Vagina (tissue), 2 donors: ENCODE results near the gene SERPINE2. TPM values are rescaled to one million over a fixed set of nuclear protein-coding genes. Genes with fewer than 3 reads are reported as not detected.

Experiments used
- DNase-seq, 2 donors: peaks; one replicate each; pipeline ENCODE4 v3.0.0-alpha.2; 2017; ENCODE audit errors: extremely low spot score in 2 of 2
- H3K27ac ChIP-seq: fragments of 200-600 bp; sonication (generic); one replicate; pipeline ENCODE4 v1.5.1; 2019
- H3K27me3 ChIP-seq: fragments of 200-600 bp; sonication (generic); one replicate; pipeline ENCODE4 v1.5.1; 2019
- H3K36me3 ChIP-seq, 2 donors: fragments of 200-600 bp; sonication (generic); one replicate each; pipeline ENCODE4 v1.5.1; 2017 to 2019
- H3K4me1 ChIP-seq: fragments of 200-600 bp; sonication (generic); one replicate; pipeline ENCODE4 v1.5.1; 2019
- H3K4me3 ChIP-seq, 2 donors: fragments of 200-600 bp; sonication (generic); 1 replicate in 1 of 2; 2 replicates in 1 of 2; pipeline ENCODE4 v1.5.1; 2016 to 2019
- H3K9me3 ChIP-seq: fragments of 200-600 bp; sonication (generic); one replicate; pipeline ENCODE4 v1.5.1; 2019
- POLR2A ChIP-seq, 2 donors: fragments of 450-650 bp; IDR thresholded peaks; one replicate each; pipeline ENCODE4 v1.6.1; 2017; ENCODE audit warnings: antibody characterized with exemption in 2 of 2, mild to moderate bottlenecking in 2 of 2, moderate library complexity in 2 of 2
- POLR2AphosphoS5 ChIP-seq, 2 donors: sonication (generic); formaldehyde crosslinking; IDR thresholded peaks; one replicate each; pipeline ENCODE4 v1.9.0; 2017; ENCODE audit warnings: antibody characterized with exemption in 2 of 2, mild to moderate bottlenecking in 2 of 2, low read depth in 1 of 2; ENCODE audit not compliant: insufficient read depth in 1 of 2
- intact Hi-C: fragments of 100-400 bp; cut with DNase I; formaldehyde crosslinking; loops from one replicate; pipeline ENCODE4 v1.15.1; 2023
- total RNA-seq: library from RNA; depleted of rRNA; stranded (reverse); fragments of >200 nt; gene quantifications from one replicate; pipeline ENCODE4 v1.2.3, GENCODE V29; 2016
- TF ChIP-seq, protein P1 (sequence below), 3 experiments: fragments of 450-650 bp in 2 of 3; fragments of 200-600 bp in 1 of 3; sonication (generic) in 1 of 3; IDR thresholded peaks; one replicate each; pipeline ENCODE4 v1.5.1; 2017 to 2019; ENCODE audit warnings: antibody characterized with exemption in 3 of 3, mild to moderate bottlenecking in 2 of 3, moderate library complexity in 2 of 3

SERPINE2 gene
- total RNA-seq, 1 donor from 2014 or later = 52.3 TPM

DNA sequence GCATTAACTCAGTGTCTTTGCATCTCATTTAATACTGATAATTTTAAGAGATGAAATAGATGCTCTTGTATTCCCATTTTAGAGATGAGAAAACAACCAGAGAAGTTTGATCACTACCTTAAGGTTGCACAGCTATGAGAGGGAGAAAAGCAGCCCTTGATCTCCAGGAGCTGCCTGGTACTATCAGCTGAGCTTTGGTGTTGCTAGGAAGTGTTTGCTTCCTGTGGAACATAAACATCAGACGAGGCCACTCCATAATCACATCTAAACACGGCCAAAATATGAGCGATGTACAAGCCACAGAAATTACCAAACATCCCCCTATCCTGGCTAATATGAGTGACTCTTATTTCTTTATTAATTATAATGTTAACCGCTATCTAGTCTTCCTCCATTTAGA, 93.3 kb downstream of the SERPINE2 start:
- no peaks in the 10 kb centered on the region for H3K36me3 ChIP-seq
- DNase-seq = no peak
- intact Hi-C loops = no loop called here
- H3K27me3 ChIP-seq = no peaks in the 10 kb centered on the region
- TF ChIP-seq, protein P1, sequence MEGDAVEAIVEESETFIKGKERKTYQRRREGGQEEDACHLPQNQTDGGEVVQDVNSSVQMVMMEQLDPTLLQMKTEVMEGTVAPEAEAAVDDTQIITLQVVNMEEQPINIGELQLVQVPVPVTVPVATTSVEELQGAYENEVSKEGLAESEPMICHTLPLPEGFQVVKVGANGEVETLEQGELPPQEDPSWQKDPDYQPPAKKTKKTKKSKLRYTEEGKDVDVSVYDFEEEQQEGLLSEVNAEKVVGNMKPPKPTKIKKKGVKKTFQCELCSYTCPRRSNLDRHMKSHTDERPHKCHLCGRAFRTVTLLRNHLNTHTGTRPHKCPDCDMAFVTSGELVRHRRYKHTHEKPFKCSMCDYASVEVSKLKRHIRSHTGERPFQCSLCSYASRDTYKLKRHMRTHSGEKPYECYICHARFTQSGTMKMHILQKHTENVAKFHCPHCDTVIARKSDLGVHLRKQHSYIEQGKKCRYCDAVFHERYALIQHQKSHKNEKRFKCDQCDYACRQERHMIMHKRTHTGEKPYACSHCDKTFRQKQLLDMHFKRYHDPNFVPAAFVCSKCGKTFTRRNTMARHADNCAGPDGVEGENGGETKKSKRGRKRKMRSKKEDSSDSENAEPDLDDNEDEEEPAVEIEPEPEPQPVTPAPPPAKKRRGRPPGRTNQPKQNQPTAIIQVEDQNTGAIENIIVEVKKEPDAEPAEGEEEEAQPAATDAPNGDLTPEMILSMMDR (IDR thresholded peaks at IDR 0.05) = no peak
- TF ChIP-seq POLR2AphosphoS5 (IDR thresholded peaks at IDR 0.05; ENCODE audit: insufficient read depth in 1 of 2, low read depth in 1 of 2) = no peak
- TF ChIP-seq POLR2A (IDR thresholded peaks at IDR 0.05) = no peak
- no peaks in the 10 kb centered on the region for H3K9me3 ChIP-seq
- peak overlapping the region; percentile 95 to 98 for H3K4me3 ChIP-seq
- H3K27ac ChIP-seq = no peak overlapping the region
- H3K4me1 ChIP-seq = peaks cover 34% of the 10 kb centered on the region

DNA sequence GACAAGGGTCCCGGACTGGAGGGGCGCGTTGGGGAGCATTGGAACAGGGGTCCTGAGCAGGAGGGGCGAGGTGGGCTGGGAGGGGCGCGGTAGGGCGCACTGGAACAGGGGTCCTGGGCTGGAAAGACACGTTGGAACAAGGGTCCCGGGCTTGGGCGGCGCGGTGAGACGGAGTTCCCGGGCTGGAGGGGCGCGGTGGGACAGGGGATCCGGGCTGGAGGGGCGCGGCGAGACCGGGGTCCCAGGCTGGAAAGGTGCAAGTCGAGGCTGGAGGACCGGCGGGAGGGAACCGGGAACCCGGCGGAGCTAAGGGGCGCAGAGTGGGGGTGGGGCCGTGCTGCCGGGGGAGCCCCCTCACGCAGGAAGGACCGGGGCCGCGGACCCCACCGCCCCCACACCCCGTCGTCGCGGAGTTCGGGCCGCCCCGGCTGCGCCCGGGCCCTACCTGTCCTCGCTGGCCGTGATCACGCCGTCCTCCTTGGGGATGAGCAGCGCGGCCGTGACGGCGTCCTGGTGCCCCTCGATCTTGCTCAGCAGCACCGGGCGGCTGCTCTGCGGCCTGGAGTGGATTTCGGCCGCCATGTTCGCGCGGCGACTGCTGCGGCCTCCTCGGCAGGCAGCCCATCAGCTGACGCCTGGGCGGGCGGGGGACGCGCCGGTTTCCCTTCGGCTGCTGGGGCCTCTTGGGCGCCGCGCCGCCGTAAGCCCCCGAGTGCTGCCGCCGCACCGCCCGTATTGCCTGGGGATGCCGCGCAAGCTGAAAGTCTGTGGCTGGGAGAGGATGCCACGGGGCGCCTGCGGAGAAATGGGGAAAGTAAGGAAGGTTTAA, 94.2 kb downstream of the SERPINE2 start, which contains the start of gene WDFY1:
Gene WDFY1, minus strand, starts transcription at position 633 of the 829 bp plus-strand sequence. Its CDS starts 51 bp downstream, at position 582.
- TF ChIP-seq, protein P1 (IDR thresholded peaks at IDR 0.05) = no peak
- TF ChIP-seq POLR2A (IDR thresholded peaks at IDR 0.05) (peak in 1 of 2 donors; percentile 78), POLR2AphosphoS5 (IDR thresholded peaks at IDR 0.05; ENCODE audit: insufficient read depth in 1 of 2, low read depth in 1 of 2) (peak in 1 of 2 donors; percentile 81)
- Histone ChIP-seq H3K4me1 (peaks cover 41% of the 10 kb centered on the region), H3K27ac (peak within 1 kb of the TSS; percentile 96), H3K9me3 (no peaks in the 10 kb centered on the region), H3K27me3 (no peaks in the 10 kb centered on the region), H3K36me3 (no peaks in the 10 kb centered on the region), H3K4me3 (peak within 1 kb of the TSS; percentile 95 to 98)
- intact Hi-C loops = no loop called here
- no peak for DNase-seq

DNA sequence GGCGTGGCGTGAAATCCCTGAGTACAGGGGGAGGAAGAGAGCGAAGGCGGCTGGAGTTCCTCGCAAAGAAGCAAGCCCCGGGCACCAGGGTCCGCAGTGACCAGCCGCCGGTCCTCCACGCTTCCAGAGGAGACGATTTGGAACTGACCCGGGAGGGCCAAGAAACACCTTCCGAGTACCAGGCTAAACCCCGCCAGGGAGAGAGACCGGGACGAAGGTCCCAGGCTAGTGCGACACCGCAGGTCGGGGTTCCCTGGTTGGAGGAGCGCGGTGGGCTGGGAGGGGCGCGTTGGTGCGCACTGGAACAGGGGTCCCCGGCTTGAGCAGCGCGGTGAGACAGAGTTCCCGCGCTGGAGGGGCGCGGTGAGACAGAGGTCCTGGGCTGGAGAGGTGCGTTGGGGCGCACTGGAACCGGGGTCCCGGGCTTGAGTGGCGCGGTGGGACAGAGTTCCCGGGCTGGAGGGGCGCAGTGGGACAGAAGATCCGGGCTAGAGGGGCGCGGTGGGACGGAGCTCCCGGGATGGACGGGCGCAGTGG, 94.9 kb downstream of the SERPINE2 start:
- Histone ChIP-seq H3K4me1 (peaks cover 48% of the 10 kb centered on the region), H3K4me3 (peak overlapping the region; percentile 95 to 98), H3K9me3 (no peaks in the 10 kb centered on the region), H3K27me3 (no peaks in the 10 kb centered on the region), H3K27ac (peak overlapping the region; percentile 96), H3K36me3 (no peaks in the 10 kb centered on the region)
- DNase-seq = no peak
- TF ChIP-seq POLR2A (IDR thresholded peaks at IDR 0.05) (no peak), POLR2AphosphoS5 (IDR thresholded peaks at IDR 0.05; ENCODE audit: insufficient read depth in 1 of 2, low read depth in 1 of 2) (peak in 1 of 2 donors; percentile 19)
- intact Hi-C loops = no loop called here

DNA sequence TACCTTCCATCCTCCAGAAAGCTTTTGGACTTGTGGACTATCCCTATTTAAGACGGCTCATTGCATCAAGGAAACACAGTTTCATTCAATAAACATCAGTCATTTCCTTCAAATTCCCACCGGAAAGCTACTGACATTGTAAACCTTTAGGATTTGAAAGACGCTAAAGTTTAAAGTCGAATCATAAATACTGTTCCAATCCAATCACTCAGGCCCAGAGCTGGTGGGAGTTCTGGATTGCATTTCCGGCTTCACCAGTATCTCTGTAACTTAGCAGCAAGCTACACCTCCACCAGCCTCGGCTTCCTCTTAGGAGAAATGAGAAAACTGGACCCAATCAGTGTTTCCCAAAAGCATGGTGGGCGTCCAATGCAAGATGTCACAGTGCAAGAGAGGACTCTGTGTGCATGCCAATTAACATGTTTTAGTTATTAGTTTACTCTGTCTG, 95.5 kb downstream of the SERPINE2 start:
- Histone ChIP-seq H3K27me3 (no peaks in the 10 kb centered on the region), H3K4me1 (peaks cover 48% of the 10 kb centered on the region), H3K36me3 (no peaks in the 10 kb centered on the region), H3K9me3 (no peaks in the 10 kb centered on the region), H3K27ac (peak overlapping the region; percentile 96), H3K4me3 (peak overlapping the region; percentile 95 to 98)
- TF ChIP-seq POLR2AphosphoS5 (IDR thresholded peaks at IDR 0.05; ENCODE audit: insufficient read depth in 1 of 2, low read depth in 1 of 2) (no peak), POLR2A (IDR thresholded peaks at IDR 0.05) (no peak)
- TF ChIP-seq, protein P1 (IDR thresholded peaks at IDR 0.05) = no peak
- no peak for DNase-seq
- intact Hi-C loops = no loop called here

GRCh38 chr2:223943135-223943534, 96.0 kb downstream of the SERPINE2 start:
- no peak for DNase-seq
- Histone ChIP-seq H3K36me3 (no peaks in the 10 kb centered on the region), H3K27ac (peak overlapping the region; percentile 96), H3K4me3 (peak overlapping the region; percentile 95 to 98), H3K9me3 (no peaks in the 10 kb centered on the region), H3K27me3 (no peaks in the 10 kb centered on the region), H3K4me1 (peaks cover 48% of the 10 kb centered on the region)
- TF ChIP-seq, protein P1 (IDR thresholded peaks at IDR 0.05) = no peak
- TF ChIP-seq POLR2AphosphoS5 (IDR thresholded peaks at IDR 0.05; ENCODE audit: insufficient read depth in 1 of 2, low read depth in 1 of 2) (no peak), POLR2A (IDR thresholded peaks at IDR 0.05) (no peak)
- intact Hi-C loops = no loop called here
